Mesodermal cell (in vitro differentiated cells): ENCODE measurements around the gene MAGI2. TPM values are rescaled to one million over a fixed set of nuclear protein-coding genes. Genes with fewer than 3 reads are reported as not detected.
A peak's percentile ranks its signal among the peaks of the same experiment; 100 is the strongest.

Source experiments
- H3K27ac ChIP-seq: 2 replicates; pipeline ENCODE4 v1.7.0; 2013; ENCODE audit warnings: mild to moderate bottlenecking, low read depth, low read length, moderate library complexity; ENCODE audit not compliant: severe bottlenecking
- H3K36me3 ChIP-seq: 2 replicates; pipeline ENCODE4 v1.7.1; 2013; ENCODE audit warnings: mild to moderate bottlenecking, low read length, moderate library complexity; ENCODE audit not compliant: control insufficient read depth, insufficient read depth
- H3K4me1 ChIP-seq: one replicate; pipeline ENCODE4 v1.7.1; 2013; ENCODE audit warnings: mild to moderate bottlenecking, low read length; ENCODE audit not compliant: insufficient read depth, control insufficient read depth, poor library complexity, severe bottlenecking
- H3K4me3 ChIP-seq: 2 replicates; pipeline ENCODE4 v1.7.0; 2013; ENCODE audit warnings: low read length, control low read depth, mild to moderate bottlenecking; ENCODE audit not compliant: insufficient read depth, poor library complexity, severe bottlenecking; ENCODE audit errors: extremely low read depth
- H3K9me3 ChIP-seq: 2 replicates; pipeline ENCODE4 v1.7.1; 2013; ENCODE audit warnings: mild to moderate bottlenecking, low read length, moderate library complexity; ENCODE audit not compliant: control insufficient read depth
- WGBS, 2 experiments: methylation state at CpG; one replicate each; pipeline ENCODE4 v1.1.5; 2013; ENCODE audit warnings: missing lambda C conversion rate in 2 of 2; ENCODE audit not compliant: insufficient coverage in 2 of 2; 5-methylcytosine and 5-hydroxymethylcytosine counted together
- polyA plus RNA-seq, 2 experiments: library from polyadenylated mRNA; stranded (reverse); fragments of 50-300 nt; gene quantifications; one replicate each; pipeline ENCODE4 v1.2.3, GENCODE V29; 2013

MAGI2 gene
- 3.7 TPM for polyA plus RNA-seq (2013, experiment 1 of 2)
- 2.8 TPM for polyA plus RNA-seq (2013, experiment 2 of 2)

GRCh38 chr7:79453558-79454360 lies at the start of gene MAGI2:
MAGI2 (minus strand) TSS chr7:79453667; CDS start chr7:79453320, 347 bp downstream.
- Histone ChIP-seq H3K27ac (peak within 1 kb of the TSS; percentile 63), H3K4me1 (no peaks in the 10 kb centered on the region), H3K4me3 (peak within 1 kb of the TSS; percentile 69), H3K9me3 (no peaks in the 10 kb centered on the region), H3K36me3 (peaks cover 7% of the 10 kb centered on the region)
- 1% methylated on average over 21 to 55 of the region's 67 CpGs for WGBS, 2 experiments

DNA sequence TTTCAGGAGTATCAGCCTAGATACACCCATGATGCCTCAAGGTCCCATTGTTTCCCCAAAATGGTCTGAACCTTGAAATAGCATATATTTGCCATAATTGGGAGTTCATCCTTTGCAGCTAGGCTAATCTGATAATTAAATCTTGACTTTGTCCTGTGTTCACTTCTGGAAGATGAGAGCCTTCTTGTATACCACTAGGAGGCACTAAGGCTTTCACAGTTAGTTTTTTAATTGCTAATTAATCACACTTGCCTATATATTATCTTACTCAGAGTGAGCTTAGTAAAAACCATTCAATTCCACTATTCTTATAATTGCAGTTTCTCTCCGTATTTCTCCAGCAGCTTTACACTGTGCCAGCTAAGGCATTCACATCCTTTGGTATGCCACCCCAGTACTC lies 48.7 kb upstream of the MAGI2 start:
- Histone ChIP-seq H3K4me1 (peaks cover 19% of the 10 kb centered on the region), H3K27ac (no peak overlapping the region), H3K4me3 (no peak overlapping the region), H3K9me3 (no peaks in the 10 kb centered on the region), H3K36me3 (no peaks in the 10 kb centered on the region)
- 100% methylated on average over 1 of the region's 1 CpG for WGBS, 2 experiments

GRCh38 chr7:79500759-79501158 lies 47.3 kb upstream of the MAGI2 start:
- Histone ChIP-seq H3K27ac (no peak overlapping the region), H3K9me3 (no peaks in the 10 kb centered on the region)

GRCh38 chr7:79497728-79498127 lies 44.3 kb upstream of the MAGI2 start:
- Histone ChIP-seq H3K27ac (no peak overlapping the region), H3K4me1 (peaks cover 4% of the 10 kb centered on the region), H3K9me3 (no peaks in the 10 kb centered on the region), H3K4me3 (no peak overlapping the region), H3K36me3 (no peaks in the 10 kb centered on the region)
- 100% methylated on average over 1 of the region's 3 CpGs; no CpG with 5 or more reads in 1 of the 2 experiments for WGBS, 2 experiments

More at GRCh38 chr7:79500759-79501158, 47.3 kb upstream of the MAGI2 start:
- H3K4me3 ChIP-seq, result no peak overlapping the region
- no peaks in the 10 kb centered on the region for H3K36me3 ChIP-seq
- H3K4me1 ChIP-seq, result peaks cover 9% of the 10 kb centered on the region

- H3K4me1 ChIP-seq, result peaks cover 4% of the 10 kb centered on the region
- H3K9me3 ChIP-seq, result no peaks in the 10 kb centered on the region
- H3K4me3 ChIP-seq, result no peak overlapping the region
- peak overlapping the region; percentile 72 for H3K27ac ChIP-seq
- H3K36me3 ChIP-seq, result no peaks in the 10 kb centered on the region
- 93 to 100% methylated on average over 2 of the region's 6 CpGs for WGBS, 2 experiments
Observed at GRCh38 chr7:79495544-79496272, 42.2 kb upstream of the MAGI2 start.

DNA sequence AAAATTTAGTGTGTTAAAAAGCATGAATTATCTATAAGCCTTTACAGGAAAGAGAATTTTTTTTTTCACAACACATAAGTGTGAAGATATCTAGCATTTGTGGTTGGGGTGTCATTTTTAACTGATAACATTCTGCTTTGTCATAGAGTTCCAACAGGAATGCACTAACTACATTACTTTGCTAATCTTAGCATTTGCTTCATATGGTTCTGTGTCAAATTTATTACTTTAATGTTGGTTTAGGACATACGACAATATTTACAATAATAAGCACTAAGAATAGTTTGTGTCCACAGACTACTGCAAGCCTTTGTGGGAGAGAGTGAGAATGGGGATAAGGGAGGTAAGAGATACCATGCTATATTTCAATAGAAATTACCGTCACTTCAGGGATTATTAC lies 40.6 kb upstream of the MAGI2 start:
- Histone ChIP-seq H3K4me3 (no peak overlapping the region), H3K4me1 (peaks cover 4% of the 10 kb centered on the region), H3K36me3 (no peaks in the 10 kb centered on the region), H3K27ac (no peak overlapping the region), H3K9me3 (no peaks in the 10 kb centered on the region)
- no CpG with 5 or more reads among the region's 2 CpGs for WGBS, 2 experiments

DNA sequence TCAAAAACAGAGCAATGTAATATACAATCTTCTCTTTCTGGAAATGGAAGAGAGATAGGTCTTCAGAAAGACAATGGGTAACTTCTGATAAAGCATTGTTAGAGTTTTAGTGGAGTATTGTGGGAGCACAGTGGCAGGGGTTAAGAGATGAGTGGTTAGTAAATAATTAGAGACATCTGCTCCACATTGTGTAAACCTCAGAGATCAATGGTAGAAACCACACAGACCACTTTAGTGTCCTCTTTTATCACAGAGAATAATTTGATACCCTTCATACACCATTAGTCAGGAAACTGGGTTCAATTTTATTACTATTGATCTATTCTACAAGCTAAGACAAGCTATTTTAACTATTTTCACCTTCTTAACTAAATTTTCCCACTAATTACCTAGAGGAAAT lies 35.9 kb upstream of the MAGI2 start:
- H3K4me1 ChIP-seq, result no peaks in the 10 kb centered on the region
- H3K27ac ChIP-seq, result no peak overlapping the region

GRCh38 chr7:79478386-79478785 lies 24.9 kb upstream of the MAGI2 start:
- no peaks in the 10 kb centered on the region for H3K36me3 ChIP-seq
- WGBS, 2 experiments, result 83 to 100% methylated on average over 1 to 2 of the region's 3 CpGs
- no peaks in the 10 kb centered on the region for H3K9me3 ChIP-seq
- H3K4me1 ChIP-seq, result no peaks in the 10 kb centered on the region
- no peak overlapping the region for H3K27ac ChIP-seq
- no peak overlapping the region for H3K4me3 ChIP-seq

More for the DNA sequence above, 35.9 kb upstream of the MAGI2 start:
- no peak overlapping the region for H3K4me3 ChIP-seq
- H3K9me3 ChIP-seq, result no peaks in the 10 kb centered on the region
- H3K36me3 ChIP-seq, result no peaks in the 10 kb centered on the region

- no peak overlapping the region for H3K4me3 ChIP-seq
- no peaks in the 10 kb centered on the region for H3K4me1 ChIP-seq
- no peaks in the 10 kb centered on the region for H3K36me3 ChIP-seq
- no peaks in the 10 kb centered on the region for H3K9me3 ChIP-seq
- WGBS, 2 experiments, result 78 to 90% methylated on average over 1 of the region's 1 CpG
- no peak overlapping the region for H3K27ac ChIP-seq
Observed at GRCh38 chr7:79475455-79475854, 22.0 kb upstream of the MAGI2 start.

DNA sequence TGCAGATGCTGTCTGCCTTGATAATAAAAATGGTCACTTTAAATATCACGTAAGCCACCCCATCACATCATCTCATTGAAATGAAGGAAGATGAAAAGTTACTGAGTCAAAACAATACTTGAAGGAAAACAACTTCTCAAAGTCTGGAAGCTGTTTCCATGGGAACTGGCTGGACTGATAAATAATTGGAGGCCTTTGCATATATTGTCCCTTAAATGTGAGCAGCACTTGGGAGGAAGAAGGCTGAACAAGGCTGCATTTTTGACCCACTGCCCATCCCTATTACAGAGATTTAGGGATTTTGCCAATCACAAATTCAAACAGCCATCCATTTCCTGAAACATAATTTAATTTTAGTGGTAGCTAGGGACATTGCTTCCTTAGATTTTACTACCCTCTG lies 18.2 kb upstream of the MAGI2 start:
- Histone ChIP-seq H3K4me1 (no peaks in the 10 kb centered on the region), H3K9me3 (no peaks in the 10 kb centered on the region), H3K4me3 (no peak overlapping the region), H3K27ac (no peak overlapping the region), H3K36me3 (no peaks in the 10 kb centered on the region)
- WGBS, 2 experiments, result no CpG with 5 or more reads among the region's 1 CpG

GRCh38 chr7:79471283-79471682 lies 17.8 kb upstream of the MAGI2 start:
- no peaks in the 10 kb centered on the region for H3K36me3 ChIP-seq
- no peaks in the 10 kb centered on the region for H3K4me1 ChIP-seq
- H3K9me3 ChIP-seq, result no peaks in the 10 kb centered on the region
- no peak overlapping the region for H3K27ac ChIP-seq
- no peak overlapping the region for H3K4me3 ChIP-seq
